Keratinocyte (primary cell): ENCODE measurements around the gene GRIK4.

Source experiments
- EZH2 ChIP-seq: IDR thresholded peaks from one replicate; pipeline ENCODE4 v1.6.1; 2012; ENCODE audit warnings: inconsistent platforms, mild to moderate bottlenecking, low read length, moderate library complexity
- TF ChIP-seq, protein P1 (sequence below), 3 experiments: IDR thresholded peaks in 1 of 3; conservative IDR thresholded peaks in 1 of 3; optimal IDR thresholded peaks in 1 of 3; 2 replicates in 2 of 3; 3 replicates in 1 of 3; pipeline versions ENCODE3 to v1.5.1; 2011; ENCODE audit warnings: low read length in 3 of 3, mild to moderate bottlenecking in 3 of 3, moderate library complexity in 2 of 3, control low read depth in 1 of 3, inconsistent platforms in 1 of 3; ENCODE audit not compliant: insufficient read depth in 2 of 3; ENCODE audit errors: extremely low read depth in 1 of 3

- TF ChIP-seq, protein P1, sequence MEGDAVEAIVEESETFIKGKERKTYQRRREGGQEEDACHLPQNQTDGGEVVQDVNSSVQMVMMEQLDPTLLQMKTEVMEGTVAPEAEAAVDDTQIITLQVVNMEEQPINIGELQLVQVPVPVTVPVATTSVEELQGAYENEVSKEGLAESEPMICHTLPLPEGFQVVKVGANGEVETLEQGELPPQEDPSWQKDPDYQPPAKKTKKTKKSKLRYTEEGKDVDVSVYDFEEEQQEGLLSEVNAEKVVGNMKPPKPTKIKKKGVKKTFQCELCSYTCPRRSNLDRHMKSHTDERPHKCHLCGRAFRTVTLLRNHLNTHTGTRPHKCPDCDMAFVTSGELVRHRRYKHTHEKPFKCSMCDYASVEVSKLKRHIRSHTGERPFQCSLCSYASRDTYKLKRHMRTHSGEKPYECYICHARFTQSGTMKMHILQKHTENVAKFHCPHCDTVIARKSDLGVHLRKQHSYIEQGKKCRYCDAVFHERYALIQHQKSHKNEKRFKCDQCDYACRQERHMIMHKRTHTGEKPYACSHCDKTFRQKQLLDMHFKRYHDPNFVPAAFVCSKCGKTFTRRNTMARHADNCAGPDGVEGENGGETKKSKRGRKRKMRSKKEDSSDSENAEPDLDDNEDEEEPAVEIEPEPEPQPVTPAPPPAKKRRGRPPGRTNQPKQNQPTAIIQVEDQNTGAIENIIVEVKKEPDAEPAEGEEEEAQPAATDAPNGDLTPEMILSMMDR (optimal IDR thresholded peaks at IDR 0.05 in 1 of 3, IDR thresholded peaks at IDR 0.05 in 1 of 3, conservative IDR thresholded peaks at IDR 0.05 in 1 of 3; ENCODE audit: extremely low read depth in 1 of 3, insufficient read depth in 2 of 3, low read length in 3 of 3) = no peak
- no peak for TF ChIP-seq EZH2
These were observed 168.8 kb downstream of the GRIK4 start for GRCh38 chr11:120680322-120680721.
